HG03196 (cell line): ENCODE measurements around the gene KIF14.
"Not testable (repeated sequence)": the region's sequence is repeated elsewhere in the genome, so short reads cannot be mapped to it uniquely, and the experiment has no call there.

Source experiments
- ATAC-seq: cut with Tn5 transposase; IDR thresholded peaks from one replicate; pipeline ENCODE4 v1.9.1; 2021; ENCODE audit not compliant: unreplicated experiment

The KIF14 gene

DNA sequence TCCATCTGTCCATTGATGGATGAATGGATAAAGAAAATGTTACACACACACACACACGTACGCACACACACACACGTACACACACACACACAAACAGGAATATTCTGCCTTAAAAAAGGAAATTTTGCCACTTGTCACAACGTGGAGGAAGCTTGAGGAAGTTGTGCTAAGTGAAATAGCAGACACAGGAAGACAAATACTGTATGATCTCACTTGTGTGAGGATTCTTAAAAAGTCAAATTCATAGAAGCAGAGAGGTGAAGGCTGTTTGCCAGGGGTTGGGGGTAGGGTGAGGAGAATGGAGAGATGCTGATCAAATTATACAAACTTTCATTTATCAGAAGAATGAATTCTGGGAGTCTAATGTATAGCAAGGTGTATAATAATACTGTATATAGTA, 73.2 kb downstream of the KIF14 start:
- no peak for ATAC-seq

DNA sequence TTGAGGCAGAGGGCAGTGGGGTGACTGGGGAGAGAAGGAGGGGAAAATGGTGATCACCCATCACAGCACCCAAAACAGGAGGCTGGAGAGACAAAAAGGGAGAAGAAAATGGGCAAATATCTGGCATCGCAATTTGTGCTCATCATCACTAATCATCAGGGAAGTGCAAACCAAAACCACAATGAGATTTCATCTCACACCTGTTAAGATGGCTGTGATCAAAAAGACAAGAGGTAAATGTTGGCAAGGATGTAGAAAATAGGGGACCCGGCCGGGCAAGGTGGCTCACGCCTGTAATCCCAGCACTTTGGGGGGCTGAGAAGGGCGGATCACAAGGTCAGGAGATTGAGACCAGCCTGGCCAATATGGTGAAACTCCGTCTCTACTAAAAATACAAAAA, 74.0 kb downstream of the KIF14 start:
- no peak for ATAC-seq

DNA sequence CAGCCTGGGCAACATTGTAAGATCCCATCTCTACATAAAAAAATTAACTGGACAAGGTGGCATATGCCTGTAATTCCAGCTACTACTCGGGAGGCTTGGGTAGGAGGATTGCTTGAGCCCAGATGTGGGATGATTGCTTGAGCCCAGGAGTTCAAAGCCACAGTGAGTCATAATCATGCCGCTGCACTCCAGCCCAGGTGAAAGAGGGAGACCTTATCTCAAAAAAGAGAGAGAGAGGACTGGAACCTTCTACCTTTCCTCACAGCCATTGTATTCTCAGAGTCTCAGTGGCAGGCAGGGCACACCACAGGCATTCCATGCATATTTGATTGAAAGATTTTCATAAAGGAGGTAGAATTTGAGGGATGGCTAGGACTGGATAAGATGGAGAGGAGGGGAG, 78.4 kb downstream of the KIF14 start:
- ATAC-seq: no peak

DNA sequence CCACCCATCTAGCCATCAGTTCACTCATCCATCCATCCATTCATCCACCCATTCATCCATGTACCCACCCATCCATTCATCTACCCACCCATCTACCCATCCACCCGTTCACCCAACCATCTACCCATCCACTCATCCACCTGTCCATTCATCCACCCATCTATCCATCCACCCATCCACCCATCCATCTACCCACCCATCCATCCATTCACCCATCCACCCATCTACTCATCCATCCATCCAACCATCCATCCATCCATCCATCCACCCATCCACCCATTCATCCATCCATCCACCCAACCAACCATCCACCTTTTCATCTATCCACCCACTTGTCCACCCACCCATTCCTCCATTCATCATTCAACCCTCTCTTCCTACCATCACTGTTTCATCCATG, 80.3 kb downstream of the KIF14 start:
- ATAC-seq: no peak

DNA sequence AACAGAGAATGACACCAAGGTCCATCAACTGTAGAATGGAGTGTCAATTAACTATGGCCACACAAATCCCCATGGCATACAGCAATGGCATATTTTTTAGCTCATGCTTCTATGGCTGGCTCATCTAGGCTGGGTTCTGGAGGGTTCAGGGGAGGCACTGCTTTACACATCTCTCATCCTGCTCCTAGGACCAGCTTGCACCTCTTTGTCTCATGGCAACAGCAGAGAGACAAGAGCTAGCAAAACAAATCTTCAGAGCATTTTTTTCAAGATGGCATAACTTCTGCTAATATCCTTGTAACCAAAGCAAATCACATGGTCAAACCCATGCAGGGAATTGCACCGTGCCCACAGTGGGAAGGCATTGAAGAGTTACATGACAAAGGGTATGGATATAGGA, 82.4 kb downstream of the KIF14 start:
- ATAC-seq: no peak

DNA sequence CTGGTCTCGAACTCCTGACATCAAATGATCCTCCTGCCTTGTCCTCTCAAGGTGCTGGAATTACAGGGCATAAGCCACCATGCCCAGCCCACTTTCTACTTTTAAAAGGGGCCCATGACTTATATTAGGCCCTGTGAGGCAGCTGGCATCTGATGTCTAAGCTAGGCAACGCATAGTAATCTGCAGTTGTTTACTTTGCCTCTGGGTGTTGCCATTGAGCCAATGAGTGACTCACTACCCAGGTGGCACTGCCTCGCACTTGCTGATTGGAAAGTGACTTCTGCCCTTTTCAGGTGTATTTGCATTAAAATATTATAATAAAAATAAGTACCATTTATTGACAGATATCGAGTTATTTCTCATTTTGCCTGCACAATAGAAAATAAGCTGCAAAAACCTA, 84.9 kb downstream of the KIF14 start:
- ATAC-seq: no peak

DNA sequence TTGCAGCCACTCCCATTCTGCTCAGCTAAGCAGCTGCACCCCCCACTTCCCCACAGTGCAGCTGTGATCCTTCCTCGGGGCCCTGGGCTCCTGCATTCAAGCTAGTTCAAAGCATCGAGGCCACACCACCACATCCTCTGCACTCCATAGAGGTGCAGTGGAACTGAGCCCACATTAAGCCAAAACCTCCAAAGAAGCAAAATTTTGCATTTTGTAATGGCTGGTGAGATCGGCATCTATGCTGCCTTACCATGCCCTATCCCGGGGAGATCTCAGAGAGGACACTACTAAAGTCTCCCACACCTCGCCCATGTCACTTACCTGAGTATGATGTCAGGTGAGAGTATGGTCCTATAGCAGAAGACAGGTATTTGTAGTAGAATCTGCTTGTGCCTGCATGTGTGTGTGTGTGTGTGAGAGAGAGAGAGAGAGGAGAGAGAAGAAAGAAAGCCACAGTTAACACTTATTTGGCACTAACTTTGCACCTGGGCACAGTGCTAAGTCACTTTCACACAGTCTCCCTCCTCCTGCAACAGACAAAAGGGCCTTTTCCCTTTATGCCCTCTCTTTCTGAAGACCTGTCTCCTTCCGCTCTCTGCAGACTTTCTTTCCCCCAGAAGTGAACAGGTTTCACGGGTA, 89.8 kb downstream of the KIF14 start:
- no peak for ATAC-seq

DNA sequence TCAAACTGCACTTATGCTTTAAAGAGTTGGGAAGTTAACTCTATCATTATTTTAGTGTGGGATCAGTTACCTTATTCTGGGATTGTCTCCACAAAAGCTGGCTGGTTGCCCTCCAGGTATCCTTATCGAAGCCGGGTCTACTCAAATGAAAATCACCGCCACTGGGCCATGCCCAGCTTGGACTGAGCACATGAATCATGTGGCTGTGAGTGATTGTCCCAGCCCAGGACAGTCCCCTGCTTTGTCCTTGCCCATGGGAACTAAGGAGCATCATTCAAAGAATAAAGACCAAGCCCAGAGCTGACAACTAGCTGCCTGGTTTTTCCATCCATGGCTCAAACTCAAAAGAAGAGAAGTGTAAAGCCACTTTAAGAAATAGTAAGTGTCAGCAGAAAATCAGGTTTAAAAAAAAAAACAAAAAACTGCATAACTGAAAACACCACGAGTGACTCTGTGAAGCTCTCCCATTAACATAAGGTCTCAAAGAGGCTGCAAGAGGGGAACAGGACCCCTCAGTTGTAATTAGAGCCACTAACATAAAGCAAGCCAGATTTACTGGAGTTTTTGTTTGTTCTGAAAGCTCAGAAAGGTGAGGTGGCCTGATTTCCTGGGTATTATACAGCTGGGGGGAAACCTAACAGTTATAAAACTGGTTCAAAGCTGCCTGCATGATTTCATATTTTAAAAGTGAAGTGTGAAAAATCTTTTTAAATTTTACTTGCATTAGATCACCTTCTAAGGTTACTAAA, 91.5 kb downstream of the KIF14 start:
- ATAC-seq: no peak

DNA sequence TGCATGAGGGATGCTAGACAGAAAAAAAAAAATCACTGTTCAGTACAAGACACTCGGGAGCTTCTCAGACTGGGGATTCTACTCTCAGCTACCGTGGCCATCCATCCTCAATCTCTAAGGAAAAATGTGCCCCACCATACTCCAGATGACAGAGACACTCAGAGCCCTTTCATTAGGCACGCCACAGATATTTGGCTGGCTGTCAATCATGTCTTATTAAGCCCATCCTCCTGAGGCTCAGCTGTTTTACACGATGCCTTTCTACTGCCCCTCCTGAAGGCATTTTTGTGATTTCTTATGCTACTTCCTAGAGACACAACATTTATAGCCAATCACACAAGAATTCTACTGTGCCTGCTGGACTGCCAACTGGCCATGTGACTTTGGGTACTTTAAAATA, 92.9 kb downstream of the KIF14 start:
- no peak for ATAC-seq

DNA sequence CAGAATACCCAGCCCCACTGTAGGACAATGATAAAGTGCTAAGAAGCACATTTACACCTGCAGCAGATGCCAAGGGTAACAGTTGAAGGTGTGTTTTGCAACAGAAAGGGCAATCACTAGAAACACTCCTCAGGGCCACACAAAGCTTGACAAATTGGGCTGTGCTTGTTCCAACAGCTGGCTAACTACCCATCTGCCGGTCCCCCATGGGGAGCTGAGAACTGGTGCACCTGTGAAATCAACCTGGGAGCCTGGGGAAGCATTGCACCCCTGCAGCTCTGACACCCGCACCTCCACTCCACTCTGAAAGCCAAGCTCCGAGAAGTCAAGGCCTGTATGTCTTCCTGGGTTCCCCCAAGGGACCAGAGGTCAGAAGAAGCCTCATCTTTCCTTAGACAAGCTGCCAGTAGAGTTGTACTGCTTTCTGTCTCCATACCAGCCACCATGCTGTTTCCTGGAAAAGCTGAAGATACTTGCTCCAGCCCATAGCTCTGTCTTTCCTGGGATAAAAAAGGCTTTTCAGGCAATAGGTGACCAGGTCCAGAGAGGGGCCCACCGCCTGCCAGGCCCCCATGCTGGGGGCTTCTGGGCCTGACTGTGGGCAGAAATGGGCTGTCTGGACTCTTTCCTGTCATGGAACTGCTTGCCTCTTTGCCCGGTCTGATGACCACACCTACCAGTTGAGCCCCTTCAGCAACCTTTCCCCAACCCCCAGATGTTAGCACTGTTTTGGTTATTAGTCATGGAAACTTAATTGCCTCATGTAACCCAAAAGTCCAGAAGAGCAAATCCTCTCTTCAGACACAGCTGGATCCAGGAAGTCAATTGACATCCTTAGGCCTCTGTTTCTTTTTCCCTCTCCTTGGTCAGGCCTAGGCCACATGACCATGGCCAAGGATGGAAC, 93.6 kb downstream of the KIF14 start:
- ATAC-seq: no peak

DNA sequence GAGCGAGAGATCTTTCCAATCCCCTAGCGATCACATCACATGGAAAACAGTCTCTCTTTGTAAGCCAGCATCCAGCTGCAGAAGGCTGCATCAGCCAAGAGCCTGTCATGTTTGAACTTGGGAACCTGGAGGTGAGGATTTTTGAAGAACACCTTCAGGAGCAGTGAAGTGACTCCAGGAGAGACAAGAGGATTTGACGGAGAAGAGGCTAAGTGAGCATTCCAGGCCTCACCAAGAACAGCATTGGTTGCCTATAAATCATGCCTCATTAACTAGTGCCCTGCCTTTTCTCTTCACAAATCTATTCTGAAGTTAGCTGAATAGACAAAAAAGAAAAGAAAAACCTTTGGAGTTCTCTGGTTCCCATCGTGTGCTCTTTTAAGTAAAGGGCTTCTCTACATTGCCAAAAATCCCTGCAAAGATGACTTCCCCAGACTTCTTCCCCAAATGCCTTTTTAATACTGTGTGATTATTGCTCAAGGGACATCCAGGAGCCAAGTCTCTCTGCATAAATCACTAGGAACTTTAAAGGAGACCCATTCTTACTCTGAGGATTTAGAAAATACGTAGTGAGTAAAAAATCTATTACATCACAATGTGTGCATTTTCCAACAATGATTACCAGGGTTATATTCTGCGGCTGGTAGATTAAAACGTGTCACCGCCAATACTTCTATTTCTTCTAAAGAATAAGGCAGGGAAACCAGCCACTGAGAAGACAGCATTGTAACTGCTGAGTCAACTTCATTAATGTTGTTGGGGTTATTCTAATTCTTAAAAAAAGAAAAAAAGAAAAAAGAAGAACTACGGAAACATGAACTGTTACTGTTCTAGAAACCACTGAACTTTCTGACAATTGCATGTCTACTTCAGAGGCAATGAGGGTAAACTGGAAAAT, 95.2 kb downstream of the KIF14 start:
- no peak for ATAC-seq

DNA sequence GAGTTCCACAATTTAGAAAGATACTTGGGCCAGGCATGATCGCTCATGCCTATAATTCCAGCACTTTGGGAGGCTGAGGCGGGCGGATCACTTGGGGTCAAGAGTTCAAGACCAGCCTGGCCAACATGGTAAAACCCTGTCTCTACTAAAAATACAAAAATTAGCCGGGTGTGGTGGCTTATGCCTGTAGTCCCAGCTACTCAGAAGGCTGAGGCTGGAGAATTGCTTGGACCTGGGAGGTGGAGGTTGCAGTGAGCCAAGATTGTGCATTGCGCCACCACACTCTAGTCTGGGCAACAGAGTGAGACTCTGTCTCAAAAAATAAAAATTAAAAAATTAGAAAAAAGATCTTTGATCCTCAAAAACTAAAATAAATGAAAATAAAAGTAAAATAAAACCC, 96.0 kb downstream of the KIF14 start:
- not testable (repeated sequence) for ATAC-seq

DNA sequence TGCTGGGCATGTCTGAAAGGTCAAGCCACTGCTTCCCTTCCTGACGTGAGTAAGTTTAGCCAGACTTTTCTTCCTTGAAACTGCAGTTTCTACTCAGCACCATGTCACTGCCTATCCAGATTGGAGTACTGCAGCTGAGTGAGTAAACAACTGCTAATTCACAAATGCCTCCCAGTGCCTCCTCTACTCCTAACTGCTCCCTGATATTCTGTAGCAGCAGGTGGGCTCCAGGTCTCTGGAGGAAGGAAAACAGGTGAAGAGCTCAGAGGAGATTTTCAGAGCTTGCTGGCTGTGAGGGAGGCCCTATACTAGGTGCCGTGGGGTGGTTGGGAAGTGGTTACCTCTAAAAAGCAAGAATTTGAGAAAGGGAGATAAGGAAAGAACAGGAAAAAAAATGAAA, 96.5 kb downstream of the KIF14 start:
- no peak for ATAC-seq

DNA sequence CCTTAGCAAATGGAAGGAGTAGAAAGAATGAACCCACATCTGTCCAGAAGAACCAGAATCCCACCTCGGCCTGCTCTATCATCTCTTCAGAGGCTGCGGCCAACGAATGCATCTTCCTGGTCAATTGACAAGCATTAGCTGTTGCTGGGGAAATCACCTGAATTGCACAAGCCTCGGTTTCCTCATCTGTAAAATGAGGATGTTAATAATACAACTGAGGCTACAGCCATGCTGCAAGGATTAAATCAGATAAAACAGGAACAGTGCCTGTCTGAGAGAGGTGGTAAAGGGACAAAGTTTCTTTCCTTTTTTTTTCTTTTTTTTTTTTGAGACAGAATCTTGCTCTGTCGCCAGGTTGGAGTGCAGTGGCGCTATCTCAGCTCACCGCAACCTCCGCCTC, 99.8 kb downstream of the KIF14 start:
- no peak for ATAC-seq

DNA sequence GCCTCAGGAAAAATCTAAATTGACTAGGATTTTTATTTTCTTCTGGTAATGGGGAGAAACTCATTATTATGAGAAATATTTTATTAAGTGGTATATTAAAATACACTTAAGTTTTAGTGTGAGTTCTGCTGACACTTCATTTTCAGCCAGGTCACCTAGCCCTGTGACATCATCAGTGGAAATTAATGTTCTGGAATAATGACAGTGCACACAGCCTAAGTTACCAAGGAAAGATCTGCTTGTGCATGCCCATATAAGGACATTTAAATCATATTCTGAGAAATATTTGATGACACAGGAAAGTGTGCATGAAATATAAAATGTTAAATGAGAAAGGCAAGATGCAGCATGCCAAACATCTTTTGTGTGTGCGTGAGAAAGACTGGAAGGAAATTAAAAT, 102.0 kb downstream of the KIF14 start:
- ATAC-seq: no peak

DNA sequence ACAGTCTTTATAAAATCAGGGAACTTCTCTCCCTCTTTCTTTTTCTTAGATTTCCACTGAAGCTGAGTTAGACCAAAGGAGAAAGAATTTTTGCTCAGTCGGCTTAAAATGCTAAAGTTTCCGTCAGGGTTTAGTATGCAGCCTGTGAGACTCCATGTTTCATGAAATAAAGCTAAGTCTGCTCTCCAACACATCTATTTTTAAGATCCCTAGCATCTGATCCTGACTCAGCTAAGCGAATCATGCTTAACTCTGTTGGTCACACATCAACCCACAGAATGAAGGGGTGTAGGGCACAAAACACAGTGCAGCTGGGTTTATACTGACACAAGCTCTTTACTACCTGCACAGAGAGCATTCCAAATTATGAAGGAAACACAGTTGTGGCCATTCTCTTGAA, 108.4 kb downstream of the KIF14 start:
- no peak for ATAC-seq

DNA sequence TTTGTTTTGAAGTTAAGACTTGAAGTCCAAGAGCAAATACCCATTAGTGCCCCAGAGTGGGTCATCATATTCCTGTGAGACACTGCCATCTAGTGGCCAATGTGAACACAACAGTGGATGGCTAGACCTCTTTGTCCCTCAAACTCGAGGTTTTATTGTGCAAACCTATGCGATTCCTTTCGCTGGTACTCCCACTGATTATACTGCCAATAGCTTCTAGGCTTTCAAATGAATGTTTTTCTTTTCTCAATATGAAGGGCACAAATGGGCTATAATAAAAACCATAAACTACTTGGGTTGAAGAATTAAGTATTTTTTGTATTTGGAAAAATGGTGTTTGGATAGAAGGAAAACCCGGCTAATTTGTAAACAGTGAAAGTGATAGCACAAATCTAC, 110.3 kb downstream of the KIF14 start:
- no peak for ATAC-seq

DNA sequence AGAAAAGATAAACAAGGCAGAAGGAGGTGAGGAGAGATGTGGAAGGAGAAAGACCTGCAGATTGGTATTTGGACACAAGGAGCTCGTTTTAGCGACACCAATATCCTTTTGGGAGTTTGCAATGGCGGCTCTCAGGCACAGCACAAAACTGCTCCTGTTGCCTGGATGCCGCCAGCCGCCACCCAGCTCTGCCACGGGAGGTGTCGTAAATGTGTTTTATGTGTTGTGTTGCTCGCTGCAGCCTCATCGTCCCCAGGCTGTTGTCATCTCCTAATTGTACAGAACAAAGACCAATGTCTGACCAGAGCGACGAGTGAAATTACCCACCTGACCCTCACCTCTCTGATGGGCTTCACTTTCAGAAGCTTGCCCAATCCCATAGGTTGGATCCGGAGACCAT, 114.1 kb downstream of the KIF14 start:
- ATAC-seq: no peak

DNA sequence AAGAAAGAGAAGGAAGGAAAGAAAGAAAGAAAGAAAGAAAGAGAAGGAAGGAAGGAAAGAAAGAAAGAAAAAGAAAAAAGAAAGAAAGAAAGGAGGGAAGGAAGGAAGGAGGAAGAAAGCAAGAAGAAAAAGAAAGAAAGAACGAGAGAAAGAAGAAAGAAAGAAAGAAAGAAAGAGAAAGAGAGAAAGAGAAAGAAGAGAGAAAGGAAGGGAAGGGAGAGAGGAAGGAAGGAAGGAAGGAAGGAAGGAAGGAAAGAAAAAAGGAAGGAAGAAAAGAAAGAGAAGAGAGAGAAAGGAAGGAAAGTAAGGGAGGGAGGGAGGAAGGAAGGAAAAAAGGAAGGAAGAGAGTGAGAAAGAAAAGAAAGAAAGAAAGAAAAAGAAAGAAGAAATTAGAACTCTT, 115.3 kb downstream of the KIF14 start:
- ATAC-seq: no peak
